GM18502 (cell line): ENCODE measurements around the gene FGF14.
"Not testable (repeated sequence)": the region's sequence is repeated elsewhere in the genome, so short reads cannot be mapped to it uniquely, and the experiment has no call there.

ENCODE experiments used
- ATAC-seq: cut with Tn5 transposase; IDR thresholded peaks from one replicate; pipeline ENCODE4 v1.9.1; 2021; ENCODE audit warnings: mild to moderate bottlenecking; ENCODE audit not compliant: unreplicated experiment, poor library complexity

The FGF14 gene

DNA sequence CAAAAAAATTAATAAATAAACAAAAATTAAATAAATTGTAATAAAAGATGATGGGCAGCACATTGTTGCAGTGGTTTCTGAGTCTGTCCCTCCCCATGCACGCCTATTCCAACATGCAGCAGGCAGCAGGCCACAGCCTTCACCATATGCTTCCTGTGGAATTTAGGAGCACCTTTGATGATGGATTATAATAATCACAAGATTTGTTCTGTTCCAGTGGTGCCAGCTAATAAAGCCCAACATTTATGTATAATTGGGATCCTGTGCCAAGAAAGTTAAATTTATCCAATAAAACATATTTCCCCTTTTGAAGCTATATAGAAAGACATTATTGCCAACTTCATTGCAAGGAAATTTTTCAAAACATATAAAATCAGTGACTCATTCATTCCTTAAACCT, 328.6 kb downstream of the FGF14 start:
- ATAC-seq, result no peak

- ATAC-seq, result no peak
Measured at GRCh38 chr13:102071711-102072110, 330.1 kb downstream of the FGF14 start.

DNA sequence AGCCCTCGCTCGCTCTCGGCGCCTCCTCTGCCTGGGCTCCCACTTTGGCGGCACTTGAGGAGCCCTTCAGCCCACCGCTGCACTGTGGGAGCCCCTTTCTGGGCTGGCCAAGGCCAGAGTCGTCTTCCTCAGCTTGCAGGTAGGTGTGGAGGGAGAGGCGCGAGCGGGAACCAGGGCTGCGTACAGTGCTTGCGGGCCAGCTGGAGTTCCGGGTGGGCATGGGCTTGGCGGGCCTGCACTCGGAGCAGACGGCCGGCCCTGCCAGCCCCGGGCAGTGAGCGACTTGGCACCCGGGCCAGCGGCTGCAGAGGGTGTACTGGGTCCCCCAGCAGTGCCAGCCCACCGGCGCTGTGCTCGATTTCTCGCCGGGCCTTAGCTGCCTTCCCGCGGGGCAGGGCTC, 333.5 kb downstream of the FGF14 start:
- not testable (repeated sequence) for ATAC-seq

DNA sequence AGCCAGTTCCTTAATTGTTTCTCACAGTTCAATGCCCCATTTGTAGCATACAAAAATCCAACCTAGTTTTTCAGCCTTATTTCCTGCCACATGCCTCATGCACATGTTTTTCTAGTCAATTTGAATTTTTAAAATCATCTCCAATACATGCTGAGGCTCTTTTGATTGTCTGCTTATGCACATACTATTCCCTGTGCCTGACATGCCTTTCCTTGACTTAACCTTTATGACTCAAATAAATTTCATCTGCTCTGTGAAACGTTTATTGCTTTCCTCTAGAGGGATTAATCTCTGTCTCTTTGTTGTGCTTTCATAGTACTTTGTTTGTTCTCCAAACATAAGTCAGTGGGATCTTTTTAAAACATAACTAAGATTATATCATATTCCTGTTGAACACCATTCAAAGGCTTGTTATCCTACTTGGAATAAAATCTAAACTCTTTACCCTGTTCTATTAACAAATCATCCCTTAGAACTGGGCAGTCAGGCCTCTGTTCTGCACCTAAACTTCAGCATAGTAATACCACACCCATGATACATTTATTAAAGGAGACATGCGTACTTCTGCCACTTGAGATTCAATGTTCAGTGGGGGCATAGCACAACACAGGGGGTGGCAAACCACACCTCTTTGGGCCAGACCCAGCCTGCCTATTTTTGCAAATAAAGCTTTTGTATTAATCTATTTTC, 346.6 kb downstream of the FGF14 start:
- no peak for ATAC-seq

GRCh38 chr13:102049853-102050252, 352.0 kb downstream of the FGF14 start:
- ATAC-seq, result no peak

GRCh38 chr13:102045731-102046130, 356.1 kb downstream of the FGF14 start:
- no peak for ATAC-seq

GRCh38 chr13:102042746-102043145, 359.1 kb downstream of the FGF14 start:
- ATAC-seq, result no peak

- ATAC-seq, result no peak
Measured at GRCh38 chr13:102041544-102041943, 360.3 kb downstream of the FGF14 start.

GRCh38 chr13:102040812-102041211, 361.0 kb downstream of the FGF14 start:
- no peak for ATAC-seq

DNA sequence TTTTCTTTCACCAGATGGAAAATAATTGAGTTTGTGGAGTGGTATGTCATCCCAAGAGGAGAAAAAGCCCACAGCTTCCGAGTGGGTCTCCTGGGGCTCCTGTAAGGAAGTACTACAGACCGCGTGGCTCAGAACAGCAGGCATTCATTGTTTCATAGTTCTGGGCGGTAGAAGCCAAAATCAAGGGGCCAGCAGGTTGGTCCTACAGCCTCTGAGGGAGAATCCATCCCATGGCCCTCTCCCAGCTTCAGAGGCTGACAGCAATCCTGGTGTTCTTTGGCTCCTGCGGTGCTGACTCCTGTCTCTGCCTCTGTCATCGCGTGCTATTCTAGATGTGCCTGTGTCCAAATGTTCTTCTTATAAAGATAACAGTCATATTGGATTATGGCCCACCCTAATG, 362.6 kb downstream of the FGF14 start:
- no peak for ATAC-seq

DNA sequence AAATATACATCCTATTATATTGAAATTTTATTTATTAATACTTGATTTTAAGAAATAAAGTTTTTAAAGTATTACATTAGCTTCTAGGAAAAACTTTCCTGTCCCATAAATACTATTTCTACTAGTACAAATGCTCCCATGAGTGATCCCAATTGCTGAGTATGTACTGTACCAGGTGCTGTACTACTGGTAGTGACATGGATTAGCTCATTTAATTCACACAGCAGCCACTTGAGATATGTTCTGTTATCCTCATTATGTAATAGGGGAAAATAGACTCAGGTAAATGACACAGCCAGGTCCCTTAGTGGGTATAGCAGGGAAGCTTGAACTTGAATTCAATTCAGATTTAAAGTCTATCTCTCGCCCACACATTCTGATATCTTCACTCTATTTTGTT, 363.1 kb downstream of the FGF14 start:
- no peak for ATAC-seq

GRCh38 chr13:102035969-102036368, 365.9 kb downstream of the FGF14 start:
- peak; percentile 48 for ATAC-seq

- no peak for ATAC-seq
Measured at GRCh38 chr13:102033857-102034331, 368.0 kb downstream of the FGF14 start.

DNA sequence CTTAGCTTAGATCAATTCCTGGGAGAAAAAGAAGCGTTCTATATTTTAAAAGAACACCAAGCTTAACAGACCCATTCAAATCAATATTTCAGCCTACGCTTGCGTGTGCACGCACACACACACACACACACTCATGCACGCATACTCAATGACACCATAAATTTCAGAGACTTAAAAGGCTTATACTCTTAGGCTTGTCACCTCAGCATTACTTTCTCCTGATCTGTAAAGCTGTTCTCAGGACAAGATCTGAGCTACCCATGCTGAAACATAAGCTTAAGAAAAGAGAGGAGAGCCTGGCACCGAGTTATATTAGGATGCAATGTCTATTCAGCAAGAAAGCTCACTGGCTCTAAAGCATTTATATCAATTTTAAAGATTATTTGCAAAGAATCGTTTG, 368.5 kb downstream of the FGF14 start:
- ATAC-seq, result no peak

DNA sequence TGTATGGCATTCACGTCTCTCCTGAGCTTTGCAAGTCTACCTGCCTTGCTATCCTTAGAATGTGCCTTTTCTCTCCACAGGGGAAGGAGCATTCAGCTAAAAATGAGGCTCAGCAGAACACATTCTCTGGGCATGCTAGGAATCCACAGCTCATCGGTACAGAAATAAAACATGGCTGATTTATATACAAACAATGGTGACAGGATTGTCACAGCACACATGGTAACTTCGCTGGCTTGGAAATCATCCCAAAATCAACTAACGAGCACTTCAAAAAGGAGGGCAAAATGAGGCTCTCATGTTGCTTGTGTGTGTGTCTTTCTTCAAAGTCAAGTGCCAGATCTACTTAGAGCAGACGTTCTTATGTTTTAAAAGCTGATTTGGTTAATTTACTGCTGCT, 373.0 kb downstream of the FGF14 start:
- no peak for ATAC-seq

GRCh38 chr13:102028206-102028605, 373.6 kb downstream of the FGF14 start:
- no peak for ATAC-seq

DNA sequence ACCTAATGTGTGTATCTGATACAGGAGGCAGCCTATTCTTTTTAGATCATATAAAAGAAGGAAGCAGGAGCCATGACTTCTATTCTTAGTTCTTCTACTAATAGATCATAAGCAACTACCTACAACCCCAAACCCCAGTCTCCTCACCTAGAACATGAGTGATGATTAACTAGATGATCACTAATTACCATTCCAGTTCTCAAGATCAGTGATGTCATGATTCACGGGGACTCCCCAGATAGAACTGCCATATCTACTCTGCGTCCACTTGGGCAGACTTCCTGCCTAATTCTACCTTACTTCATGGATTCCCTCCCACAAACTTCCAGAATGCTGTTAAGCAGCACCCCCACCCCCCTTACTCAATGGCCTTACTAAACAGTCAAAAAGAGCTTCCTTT, 380.1 kb downstream of the FGF14 start:
- no peak for ATAC-seq

DNA sequence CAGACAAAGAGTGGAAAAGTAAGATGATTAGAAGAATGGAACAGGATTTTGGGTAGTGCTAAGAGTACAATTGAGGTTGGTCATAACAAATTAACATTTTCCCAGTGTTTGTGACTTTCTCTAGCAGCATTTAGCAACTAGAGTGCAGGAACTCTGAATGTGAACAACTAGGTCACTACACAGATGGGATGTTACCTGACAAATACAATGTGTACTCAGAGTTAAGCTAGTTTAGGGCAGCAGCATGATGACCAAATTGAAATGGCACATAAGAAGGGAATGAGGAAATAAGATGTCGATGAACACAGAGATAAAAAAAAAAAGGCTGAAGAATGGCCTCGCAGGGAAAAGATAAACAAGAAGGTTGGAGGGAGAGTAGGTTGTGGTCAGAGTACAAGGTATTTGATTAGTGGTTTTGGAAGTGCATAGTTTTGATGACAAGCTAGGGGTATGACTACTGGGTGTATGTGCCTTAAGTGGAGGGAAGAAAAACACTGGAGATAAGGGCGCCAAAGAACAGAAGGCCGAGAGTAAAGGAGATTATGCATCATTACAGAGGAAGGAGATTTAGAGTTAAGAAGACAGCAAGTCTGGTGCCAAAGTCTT, 381.1 kb downstream of the FGF14 start:
- no peak for ATAC-seq

DNA sequence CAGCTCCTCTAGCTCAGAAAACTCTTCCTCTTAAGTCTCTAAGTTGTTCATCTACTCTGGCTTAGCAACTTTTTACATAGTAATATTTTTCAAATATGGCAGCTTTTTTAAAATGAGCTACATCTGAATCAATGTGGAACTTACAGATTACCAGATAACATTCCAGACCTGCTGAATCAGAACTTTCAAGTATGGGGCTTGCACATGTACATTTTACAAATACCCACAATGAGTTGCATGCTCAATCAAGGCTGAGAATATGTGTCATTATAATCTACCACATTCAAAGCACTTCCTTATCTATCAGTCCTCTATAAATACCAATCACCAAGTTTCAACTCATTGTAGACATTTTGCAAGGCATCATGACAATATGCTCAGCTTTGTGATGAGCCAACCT, 383.1 kb downstream of the FGF14 start:
- ATAC-seq, result no peak

GRCh38 chr13:102017248-102017647, 384.6 kb downstream of the FGF14 start:
- no peak for ATAC-seq

GRCh38 chr13:102012299-102013293, 389.3 kb downstream of the FGF14 start:
- ATAC-seq, result no peak
